Neutrophil (primary cell): Measurements from ENCODE around the gene SNCAIP.

Source experiments
- H3K27ac ChIP-seq: fragments of 200-600 bp; sonication (generic); 2 replicates; pipeline ENCODE4 v1.5.1; 2016; ENCODE audit warnings: mild to moderate bottlenecking, moderate library complexity
- H3K27me3 ChIP-seq: fragments of 200-600 bp; sonication (generic); 2 replicates; pipeline ENCODE4 v1.6.0; 2016; ENCODE audit warnings: mild to moderate bottlenecking
- H3K36me3 ChIP-seq: fragments of 200-600 bp; sonication (generic); 2 replicates; pipeline ENCODE4 v1.5.1; 2017
- H3K4me1 ChIP-seq, 2 experiments: fragments of 200-600 bp in 1 of 2; sonication (generic) in 1 of 2; 1 replicate in 1 of 2; 2 replicates in 1 of 2; pipeline versions ENCODE4 v1.5.1 to v1.6.1; 2013 to 2016; ENCODE audit warnings: low read depth in 1 of 2, low read length in 1 of 2, mild to moderate bottlenecking in 1 of 2, moderate library complexity in 1 of 2; ENCODE audit not compliant: control insufficient read depth in 1 of 2, insufficient read depth in 1 of 2
- H3K4me3 ChIP-seq, 2 experiments: fragments of 200-600 bp in 1 of 2; sonication (generic) in 1 of 2; 1 replicate in 1 of 2; 2 replicates in 1 of 2; pipeline ENCODE4 v1.5.1; 2013 to 2016; ENCODE audit warnings: low read depth in 1 of 2, low read length in 1 of 2, mild to moderate bottlenecking in 1 of 2, moderate library complexity in 1 of 2
- H3K9me3 ChIP-seq: fragments of 200-600 bp; sonication (generic); 2 replicates; pipeline ENCODE4 v1.5.1; 2016
- CTCF ChIP-seq: fragments of 200-600 bp; sonication (generic); IDR thresholded peaks from 2 replicates; pipeline ENCODE4 v1.5.1; 2016; ENCODE audit warnings: antibody characterized with exemption

Gene SNCAIP

GRCh38 chr5:122322801-122323548 lies 10.9 kb downstream of the SNCAIP start:
- Histone ChIP-seq H3K4me1 (no peaks in the 10 kb centered on the region), H3K36me3 (no peaks in the 10 kb centered on the region), H3K4me3 (no peak overlapping the region), H3K27me3 (no peaks in the 10 kb centered on the region), H3K9me3 (no peaks in the 10 kb centered on the region), H3K27ac (no peak overlapping the region)
- TF ChIP-seq CTCF, result no peak

GRCh38 chr5:122323738-122324137 lies 11.7 kb downstream of the SNCAIP start:
- H3K27ac ChIP-seq, result no peak overlapping the region
- H3K9me3 ChIP-seq, result no peaks in the 10 kb centered on the region
- no peak for TF ChIP-seq CTCF
- no peaks in the 10 kb centered on the region for H3K36me3 ChIP-seq
- no peak overlapping the region for H3K4me3 ChIP-seq
- H3K4me1 ChIP-seq, result no peaks in the 10 kb centered on the region
- no peaks in the 10 kb centered on the region for H3K27me3 ChIP-seq

- TF ChIP-seq CTCF, result no peak
- Histone ChIP-seq H3K9me3 (no peaks in the 10 kb centered on the region), H3K36me3 (no peaks in the 10 kb centered on the region)
Observed at GRCh38 chr5:122327110-122327509, 15.1 kb downstream of the SNCAIP start.

GRCh38 chr5:122330881-122331280 lies 18.8 kb downstream of the SNCAIP start:
- Histone ChIP-seq H3K4me1 (no peaks in the 10 kb centered on the region), H3K4me3 (no peak overlapping the region), H3K27me3 (no peaks in the 10 kb centered on the region), H3K36me3 (no peaks in the 10 kb centered on the region), H3K9me3 (no peaks in the 10 kb centered on the region), H3K27ac (no peak overlapping the region)
- TF ChIP-seq CTCF, result no peak

More at GRCh38 chr5:122327110-122327509, 15.1 kb downstream of the SNCAIP start:
- no peaks in the 10 kb centered on the region for H3K4me1 ChIP-seq
- H3K27ac ChIP-seq, result no peak overlapping the region
- no peaks in the 10 kb centered on the region for H3K27me3 ChIP-seq
- H3K4me3 ChIP-seq, result no peak overlapping the region

- H3K4me1 ChIP-seq, result no peaks in the 10 kb centered on the region
- no peak overlapping the region for H3K4me3 ChIP-seq
- H3K9me3 ChIP-seq, result no peaks in the 10 kb centered on the region
- no peak for TF ChIP-seq CTCF
- H3K36me3 ChIP-seq, result no peaks in the 10 kb centered on the region
- H3K27me3 ChIP-seq, result no peaks in the 10 kb centered on the region
- H3K27ac ChIP-seq, result no peak overlapping the region
Observed at GRCh38 chr5:122332599-122333555, 20.8 kb downstream of the SNCAIP start.
